Skeletal muscle cell (primary cell): ENCODE measurements around the gene DUSP8.
"Not testable (repeated sequence)": the region's sequence is repeated elsewhere in the genome, so short reads cannot be mapped to it uniquely, and the experiment has no call there.

ENCODE experiments used
- DNase-seq: peaks from one replicate; pipeline ENCODE4 v3.0.0-alpha.2; 2010; ENCODE audit warnings: low read depth
- H3K4me3 ChIP-seq: 2 replicates; pipeline ENCODE4 v1.5.1; 2011; ENCODE audit warnings: low read depth, mild to moderate bottlenecking, control low read depth, low read length, moderate library complexity

The DUSP8 gene

GRCh38 chr11:1520209-1520662 lies 51.8 kb downstream of the DUSP8 start:
- no peak for DNase-seq
- no peak overlapping the region for H3K4me3 ChIP-seq

GRCh38 chr11:1519028-1520010 lies 52.8 kb downstream of the DUSP8 start:
- H3K4me3 ChIP-seq, result no peak overlapping the region
- DNase-seq, result no peak

- DNase-seq, result no peak
- H3K4me3 ChIP-seq, result no peak overlapping the region
Measured at GRCh38 chr11:1518301-1518700, 53.8 kb downstream of the DUSP8 start.

GRCh38 chr11:1517117-1518005 lies 54.7 kb downstream of the DUSP8 start:
- DNase-seq, result no peak

GRCh38 chr11:1516273-1517067 lies 55.6 kb downstream of the DUSP8 start:
- DNase-seq, result no peak
- H3K4me3 ChIP-seq, result no peak overlapping the region

More at GRCh38 chr11:1517117-1518005, 54.7 kb downstream of the DUSP8 start:
- no peak overlapping the region for H3K4me3 ChIP-seq

GRCh38 chr11:1515082-1516060 lies 56.7 kb downstream of the DUSP8 start:
- H3K4me3 ChIP-seq, result no peak overlapping the region
- DNase-seq, result no peak

- no peak overlapping the region for H3K4me3 ChIP-seq
- no peak for DNase-seq
Measured at GRCh38 chr11:1514336-1515061, 57.6 kb downstream of the DUSP8 start.

GRCh38 chr11:1513326-1514296 lies 58.5 kb downstream of the DUSP8 start:
- DNase-seq, result no peak
- no peak overlapping the region for H3K4me3 ChIP-seq

- not testable (repeated sequence) for DNase-seq, H3K4me3 ChIP-seq
Measured at GRCh38 chr11:1512531-1513258, 59.4 kb downstream of the DUSP8 start.

GRCh38 chr11:1511937-1512496 lies 60.1 kb downstream of the DUSP8 start:
- no peak overlapping the region for H3K4me3 ChIP-seq
- DNase-seq, result no peak

- DNase-seq, result no peak
- H3K4me3 ChIP-seq, result no peak overlapping the region
Measured at GRCh38 chr11:1510928-1511327, 61.1 kb downstream of the DUSP8 start.

GRCh38 chr11:1510351-1510750 lies 61.7 kb downstream of the DUSP8 start:
- not testable (repeated sequence) for H3K4me3 ChIP-seq, DNase-seq

- H3K4me3 ChIP-seq, result no peak overlapping the region
- no peak for DNase-seq
Measured at GRCh38 chr11:1509626-1510255, 62.3 kb downstream of the DUSP8 start.

GRCh38 chr11:1508986-1509385 lies 63.1 kb downstream of the DUSP8 start:
- H3K4me3 ChIP-seq, result no peak overlapping the region
- DNase-seq, result no peak

GRCh38 chr11:1508491-1508891 lies 63.6 kb downstream of the DUSP8 start:
- no peak overlapping the region for H3K4me3 ChIP-seq
- no peak for DNase-seq
